Measurements from ENCODE around the gene MARCO. TPM values are rescaled to one million over a fixed set of nuclear protein-coding genes. Genes with fewer than 3 reads are reported as not detected.
A peak's percentile ranks its signal among the peaks of the same experiment; 100 is the strongest.

MARCO gene
- total RNA-seq, 1 experiment from 2014 or later = 0.54 TPM

- H3K9ac ChIP-seq (ENCODE audit: low read length) = no peak overlapping the region
- H3K9me2 ChIP-seq (ENCODE audit: insufficient read depth) = no peaks in the 10 kb centered on the region
- no peaks in the 10 kb centered on the region; a peak in 1 of 4 replicates for H3K4me1 ChIP-seq (ENCODE audit: control insufficient read depth in 1 of 2, insufficient read depth in 2 of 2, low read length in 2 of 2)
- H3K36me3 ChIP-seq (ENCODE audit: control insufficient read depth in 1 of 2, insufficient read depth in 2 of 2, low read length in 2 of 2) = no peaks in the 10 kb centered on the region
- 0 out of 4 replicates have a peak overlapping the region, but pooled peaks of 1 of the 2 experiments have one; percentile 10 for H3K4me3 ChIP-seq (replicated peaks in 1 of 2; ENCODE audit: low read depth in 1 of 2, low read length in 2 of 2)
- H3K27ac ChIP-seq (ENCODE audit: low read depth, low read length) = no peak overlapping the region
- ChIA-PET RAD21 (ENCODE audit: low non-redundant PET in 1 of 2, low total read pairs in 2 of 2, uncharacterized antibody in 2 of 2, unreplicated experiment in 2 of 2) (interaction anchor here (0.6 to 1.0 kb wide), 2 partner anchors 9 to 248 kb away, joined by 3 read pairs; no protein-coding TSS in a partner anchor), POLR2A (no interaction called here), CTCF (interaction anchor here (0.8 to 1.2 kb wide), 3 partner anchors 15 to 279 kb away, joined by 3 to 8 read pairs (median 3); no protein-coding TSS in a partner anchor)
- ATAC-seq (no peak), DNase-seq (ENCODE audit: low read depth, low spot score) (no peak)
- no TSS peak for BruUV-seq (replicated peaks)
- H3K27me3 ChIP-seq (ENCODE audit: insufficient read depth, low read length) = peaks cover 18% of the 10 kb centered on the region; the same call in 1 of the 2 replicates
- H3K4me2 ChIP-seq (ENCODE audit: low read length) = peak overlapping the region; percentile 60
- no peak overlapping the region for H2AFZ ChIP-seq (ENCODE audit: low read depth, low read length, poor library complexity, severe bottlenecking)
- no peaks in the 10 kb centered on the region for H3K9me3 ChIP-seq (ENCODE audit: control insufficient read depth in 1 of 2, insufficient read depth in 1 of 2, low read depth in 1 of 2, low read length in 2 of 2)
- no peaks in the 10 kb centered on the region for H4K20me1 ChIP-seq (ENCODE audit: insufficient read depth)
- H3K79me2 ChIP-seq (ENCODE audit: insufficient read depth, low read length) = no peaks in the 10 kb centered on the region
- no peak for TF ChIP-seq CEBPB (IDR thresholded peaks at IDR 0.05; ENCODE audit: low read depth)
- TF ChIP-seq MAX (IDR thresholded peaks at IDR 0.05) = no peak
- intact Hi-C loops (cut with micrococcal nuclease) = loop anchor here (1.0 to 2.0 kb wide), 5 partner anchors 129 to 649 kb away; no protein-coding TSS in a partner anchor
Measured at GRCh38 chr2:119011910-119012209, 69.9 kb downstream of the MARCO start.

- no peaks in the 10 kb centered on the region for H4K20me1 ChIP-seq (ENCODE audit: insufficient read depth)
- BruUV-seq (replicated peaks) = no TSS peak
- RAD21 ChIA-PET (ENCODE audit: low non-redundant PET in 1 of 2, low total read pairs in 2 of 2, uncharacterized antibody in 2 of 2, unreplicated experiment in 2 of 2) = interaction anchor here in 1 of 2 experiments (1.0 kb wide), 1 partner anchor 9 kb away, joined by 3 read pairs; no protein-coding TSS in a partner anchor
- H3K9me2 ChIP-seq (ENCODE audit: insufficient read depth) = no peaks in the 10 kb centered on the region
- no peak overlapping the region for H2AFZ ChIP-seq (ENCODE audit: low read depth, low read length, poor library complexity, severe bottlenecking)
- intact Hi-C loops (cut with micrococcal nuclease) = no loop called here
- DNase-seq (ENCODE audit: low read depth, low spot score) (no peak), ATAC-seq (no peak)
- H3K27ac ChIP-seq (ENCODE audit: low read depth, low read length) = no peak overlapping the region
- no peaks in the 10 kb centered on the region; a peak in 1 of 4 replicates for H3K4me1 ChIP-seq (ENCODE audit: control insufficient read depth in 1 of 2, insufficient read depth in 2 of 2, low read length in 2 of 2)
- H3K4me3 ChIP-seq (replicated peaks in 1 of 2; ENCODE audit: low read depth in 1 of 2, low read length in 2 of 2) = no peak overlapping the region
- POLR2A ChIA-PET = no interaction called here
- no peaks in the 10 kb centered on the region for H3K79me2 ChIP-seq (ENCODE audit: insufficient read depth, low read length)
- no peak overlapping the region for H3K9ac ChIP-seq (ENCODE audit: low read length)
- no peak overlapping the region for H3K4me2 ChIP-seq (ENCODE audit: low read length)
- H3K9me3 ChIP-seq (ENCODE audit: control insufficient read depth in 1 of 2, insufficient read depth in 1 of 2, low read depth in 1 of 2, low read length in 2 of 2) = no peaks in the 10 kb centered on the region
- CTCF ChIA-PET = interaction anchor here (0.8 to 1.2 kb wide), 4 partner anchors 14 to 279 kb away, joined by 3 to 8 read pairs (median 3); no protein-coding TSS in a partner anchor
- no peaks in the 10 kb centered on the region for H3K36me3 ChIP-seq (ENCODE audit: control insufficient read depth in 1 of 2, insufficient read depth in 2 of 2, low read length in 2 of 2)
- peaks cover 18% of the 10 kb centered on the region; the same call in 1 of the 2 replicates for H3K27me3 ChIP-seq (ENCODE audit: insufficient read depth, low read length)
- TF ChIP-seq ZFX (IDR thresholded peaks at IDR 0.05) (no peak), CBX3 (IDR thresholded peaks at IDR 0.05; ENCODE audit: low read depth) (no peak), ELF1 (IDR thresholded peaks at IDR 0.05; ENCODE audit: borderline replicate concordance, low read depth) (no peak), EGR1 (IDR thresholded peaks at IDR 0.05; ENCODE audit: low read depth) (no peak), MAX (IDR thresholded peaks at IDR 0.05) (no peak), EZH2 (IDR thresholded peaks at IDR 0.05) (no peak), TCF7L2 (IDR thresholded peaks at IDR 0.05; ENCODE audit: borderline replicate concordance, extremely low read depth, insufficient read depth, insufficient read length) (no peak), RAD21 (IDR thresholded peaks at IDR 0.05; ENCODE audit: low read depth) (no peak), POLR2AphosphoS5 (IDR thresholded peaks at IDR 0.05; ENCODE audit: low read depth, low read length) (no peak), ZBTB33 (IDR thresholded peaks at IDR 0.05; ENCODE audit: extremely low read depth, insufficient replicate concordance, low read length) (no peak), CTCF (IDR thresholded peaks at IDR 0.05 in 2 of 3, conservative IDR thresholded peaks at IDR 0.05 in 1 of 3; ENCODE audit: borderline replicate concordance in 1 of 3, insufficient read depth in 1 of 3, low read depth in 2 of 3, low read length in 2 of 3) (no peak), EZH2phosphoT487 (IDR thresholded peaks at IDR 0.05; ENCODE audit: borderline replicate concordance) (no peak), FOSL1 (IDR thresholded peaks at IDR 0.05; ENCODE audit: low read depth) (no peak)
Measured at GRCh38 chr2:119012345-119013301, 70.6 kb downstream of the MARCO start.

All from HCT116 (cell line).